HuH-7 (cell line): ENCODE measurements around the gene MTX1.

ENCODE experiments used
- DNase-seq: peaks from one replicate; pipeline ENCODE4 v3.0.0; 2011; ENCODE audit warnings: low spot score

Gene MTX1

DNA sequence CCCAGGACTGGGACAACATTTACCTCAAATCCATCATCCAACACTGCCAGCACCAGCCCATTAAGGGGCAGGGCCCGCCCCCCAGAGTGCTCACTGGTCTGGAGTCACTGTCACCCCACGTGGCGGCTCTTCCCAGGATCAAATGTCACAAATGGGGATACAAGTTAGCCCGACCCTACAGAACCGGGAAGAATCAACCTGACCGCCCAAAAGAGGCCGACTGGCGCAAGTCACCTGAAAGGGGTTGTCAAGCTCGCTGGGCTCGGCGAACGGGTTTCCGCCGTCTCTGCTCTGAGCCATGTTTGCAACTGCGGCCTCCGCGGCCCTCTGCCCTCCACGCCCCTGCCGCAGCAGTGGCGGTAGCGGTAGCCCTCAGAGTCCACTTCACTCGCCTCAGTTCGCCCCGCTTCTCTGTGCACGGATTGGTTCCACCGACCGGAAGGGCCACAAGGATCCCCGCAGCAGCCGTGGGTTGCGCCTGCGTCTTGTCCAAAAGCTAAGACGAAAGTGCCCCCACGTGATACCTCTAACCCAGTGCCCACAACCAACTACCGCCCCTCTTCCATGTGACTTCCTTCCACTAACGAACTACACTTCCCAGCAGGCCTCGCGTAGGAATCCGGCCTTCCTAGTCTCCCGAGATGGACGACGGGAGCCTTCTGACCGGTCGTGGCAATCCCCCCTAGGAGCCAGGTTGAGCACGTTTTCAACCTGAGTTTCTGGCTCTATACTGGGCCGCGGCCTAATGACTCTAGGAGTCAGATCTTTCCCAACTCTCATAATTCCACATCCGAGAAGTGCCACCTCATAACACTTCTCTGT is 53.6 kb downstream of the MTX1 start, which contains the start of gene SCAMP3:
Gene SCAMP3, minus strand, starts transcription at position 509 of the 822 bp plus-strand sequence. Its CDS starts 209 bp downstream, at position 300.
- DNase-seq, result peak; percentile 99

DNA sequence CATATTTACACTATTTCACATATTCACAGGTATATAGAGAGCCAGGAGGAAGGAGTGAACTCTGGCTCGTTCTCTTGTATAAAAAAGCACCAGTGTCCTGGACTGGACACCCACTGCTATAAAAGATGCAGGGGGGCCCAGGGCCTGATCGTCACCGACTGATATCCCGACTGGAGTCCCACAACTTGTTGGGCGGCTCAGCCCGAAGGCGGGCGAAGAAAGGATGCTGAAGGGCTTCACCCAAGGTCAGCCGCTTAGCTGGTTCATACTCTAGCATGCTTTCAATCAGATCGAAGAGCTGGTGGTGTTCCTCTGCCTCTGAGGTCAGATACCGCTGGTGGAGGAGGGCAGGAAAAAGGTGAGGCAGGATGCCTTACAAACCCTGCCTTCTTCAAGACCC is 54.6 kb downstream of the MTX1 start:
- DNase-seq, result no peak
